Panc1 (cell line): ENCODE measurements around the gene LNPEP. TPM values are rescaled to one million over a fixed set of nuclear protein-coding genes. Genes with fewer than 3 reads are reported as not detected.
A peak's percentile ranks its signal among the peaks of the same experiment; 100 is the strongest.

Experiments used
- ATAC-seq: fragments of 200-7000 bp; cut with Tn5 transposase; 2 replicates; pipeline ENCODE4 v1.9.1; 2020; ENCODE audit warnings: mild to moderate bottlenecking, moderate library complexity
- BruUV-seq: library from RNA; stranded (reverse); fragments of 400-500 nt; replicated peaks from 2 replicates; lab custom pipeline; 2021; lab: Mats Ljungman, UMichigan
- CTCF ChIA-PET: fragments of 300-600 bp; sonication (Branson Sonifier 250); formaldehyde crosslinking; loops from one replicate; lab custom pipeline; 2022; ENCODE audit warnings: antibody characterized with exemption; lab: Charles Lee
- POLR2A ChIA-PET: fragments of 300-600 bp; sonication (Branson Sonifier 250); formaldehyde crosslinking; loops from one replicate; lab custom pipeline; 2022; ENCODE audit warnings: antibody characterized with exemption; lab: Charles Lee
- DNase-seq: peaks from one replicate; pipeline ENCODE4 v3.0.0-alpha.2; 2010; ENCODE audit warnings: low read depth, low spot score
- H3K27ac ChIP-seq: 2 replicates; pipeline ENCODE4 v1.5.1; 2011; ENCODE audit warnings: mild to moderate bottlenecking, low read length, inconsistent platforms
- H3K27me3 ChIP-seq: fragments of 200-500 bp; sonication (Bioruptor generic); 2 replicates; pipeline ENCODE4 v1.6.0; 2014; ENCODE audit warnings: low read length, inconsistent platforms; ENCODE audit not compliant: control insufficient read depth, insufficient read depth
- H3K36me3 ChIP-seq: fragments of 200-500 bp; sonication (Bioruptor generic); 2 replicates; pipeline ENCODE4 v1.5.1; 2014; ENCODE audit warnings: inconsistent platforms, mild to moderate bottlenecking, low read length, moderate library complexity; ENCODE audit not compliant: control insufficient read depth, insufficient read depth
- H3K4me1 ChIP-seq: 2 replicates; pipeline ENCODE4 v1.5.1; 2011; ENCODE audit warnings: inconsistent platforms, mild to moderate bottlenecking, low read length, moderate library complexity; ENCODE audit not compliant: control insufficient read depth, insufficient read depth
- H3K4me3 ChIP-seq, 2 experiments: 2 replicates each; pipeline ENCODE4 v1.5.1; 2011 to 2012; ENCODE audit warnings: low read depth in 2 of 2, low read length in 2 of 2, mild to moderate bottlenecking in 2 of 2, inconsistent platforms in 1 of 2, moderate library complexity in 1 of 2
- H3K9me3 ChIP-seq: fragments of 200-500 bp; sonication (Bioruptor generic); 2 replicates; pipeline ENCODE4 v1.5.1; 2014; ENCODE audit warnings: low read depth, mild to moderate bottlenecking, inconsistent platforms, low read length, moderate library complexity; ENCODE audit not compliant: control insufficient read depth, insufficient read depth
- POLR2AphosphoS5 ChIP-seq: IDR thresholded peaks from 2 replicates; pipeline ENCODE4 v1.6.1; 2012; ENCODE audit warnings: mild to moderate bottlenecking, low read depth, low read length, moderate library complexity
- REST ChIP-seq, 2 experiments: IDR thresholded peaks; 2 replicates each; pipeline ENCODE4 v1.6.1; 2011 to 2012; ENCODE audit warnings: low read depth in 2 of 2, control low read depth in 1 of 2, low read length in 1 of 2, mild to moderate bottlenecking in 1 of 2, moderate library complexity in 1 of 2; ENCODE audit not compliant: insufficient read depth in 1 of 2
- SIN3A ChIP-seq: IDR thresholded peaks from 2 replicates; pipeline ENCODE4 v1.6.1; 2012; ENCODE audit warnings: low read depth, mild to moderate bottlenecking, low read length, moderate library complexity, borderline replicate concordance; ENCODE audit not compliant: insufficient read depth
- TCF7L2 ChIP-seq: IDR thresholded peaks from 2 replicates; pipeline ENCODE4 v1.6.1; 2011; ENCODE audit warnings: mild to moderate bottlenecking, low read depth, low read length, inconsistent platforms
- in situ Hi-C: cut with HindIII; loops from 2 replicates; pipeline ENCODE4 v1.10.0; 2016; ENCODE audit warnings: low sequenced_read_pairs, low pct_unique_long_range_greater_than_20kb
- intact Hi-C: fragments of 100-400 bp; cut with micrococcal nuclease; formaldehyde crosslinking; loops from one replicate; pipeline ENCODE4 v1.10.0; 2022; ENCODE audit not compliant: unreplicated experiment
- total RNA-seq: library from RNA; stranded (reverse); gene quantifications from one replicate; pipeline ENCODE4 v1.2.1, GENCODE V29; 2021; ENCODE audit not compliant: unreplicated experiment
- TF ChIP-seq, protein P1 (sequence below): fragments of 450-650 bp; IDR thresholded peaks from 2 replicates; pipeline ENCODE4 v1.5.1; 2017; ENCODE audit warnings: mild to moderate bottlenecking

LNPEP gene
- total RNA-seq, 1 experiment from 2014 or later = 46.6 TPM

GRCh38 chr5:96968074-96968473 lies 32.2 kb downstream of the LNPEP start:
- Histone ChIP-seq H3K27ac (no peak overlapping the region), H3K4me1 (peaks cover 14% of the 10 kb centered on the region), H3K27me3 (no peaks in the 10 kb centered on the region), H3K9me3 (no peaks in the 10 kb centered on the region), H3K36me3 (no peaks in the 10 kb centered on the region), H3K4me3 (no peak overlapping the region)
- DNase-seq (no peak), ATAC-seq (peak; percentile 84)
- intact Hi-C loops (no loop called here), in situ Hi-C loops (no loop called here)
- TF ChIP-seq TCF7L2 (no peak), REST (IDR thresholded peaks at IDR 0.05; ENCODE audit: insufficient read depth in 1 of 2, low read depth in 2 of 2, low read length in 1 of 2) (no peak), SIN3A (no peak), POLR2AphosphoS5 (no peak)
- TF ChIP-seq, protein P1, sequence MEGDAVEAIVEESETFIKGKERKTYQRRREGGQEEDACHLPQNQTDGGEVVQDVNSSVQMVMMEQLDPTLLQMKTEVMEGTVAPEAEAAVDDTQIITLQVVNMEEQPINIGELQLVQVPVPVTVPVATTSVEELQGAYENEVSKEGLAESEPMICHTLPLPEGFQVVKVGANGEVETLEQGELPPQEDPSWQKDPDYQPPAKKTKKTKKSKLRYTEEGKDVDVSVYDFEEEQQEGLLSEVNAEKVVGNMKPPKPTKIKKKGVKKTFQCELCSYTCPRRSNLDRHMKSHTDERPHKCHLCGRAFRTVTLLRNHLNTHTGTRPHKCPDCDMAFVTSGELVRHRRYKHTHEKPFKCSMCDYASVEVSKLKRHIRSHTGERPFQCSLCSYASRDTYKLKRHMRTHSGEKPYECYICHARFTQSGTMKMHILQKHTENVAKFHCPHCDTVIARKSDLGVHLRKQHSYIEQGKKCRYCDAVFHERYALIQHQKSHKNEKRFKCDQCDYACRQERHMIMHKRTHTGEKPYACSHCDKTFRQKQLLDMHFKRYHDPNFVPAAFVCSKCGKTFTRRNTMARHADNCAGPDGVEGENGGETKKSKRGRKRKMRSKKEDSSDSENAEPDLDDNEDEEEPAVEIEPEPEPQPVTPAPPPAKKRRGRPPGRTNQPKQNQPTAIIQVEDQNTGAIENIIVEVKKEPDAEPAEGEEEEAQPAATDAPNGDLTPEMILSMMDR = no peak
- BruUV-seq = no TSS peak
- ChIA-PET POLR2A (no interaction called here), CTCF (no interaction called here)

- no peaks in the 10 kb centered on the region for H3K9me3 ChIP-seq
- BruUV-seq = no TSS peak
- ATAC-seq (peak; percentile 69; the same call in 1 of the 2 replicates), DNase-seq (no peak)
- no peak overlapping the region for H3K27ac ChIP-seq
- ChIA-PET POLR2A (no interaction called here), CTCF (no interaction called here)
- in situ Hi-C loops = no loop called here
- H3K36me3 ChIP-seq = no peaks in the 10 kb centered on the region
- H3K4me3 ChIP-seq = no peak overlapping the region
- intact Hi-C loops = no loop called here
- no peaks in the 10 kb centered on the region for H3K27me3 ChIP-seq
- peaks cover 14% of the 10 kb centered on the region for H3K4me1 ChIP-seq
- TF ChIP-seq, protein P1 = no peak
- TF ChIP-seq POLR2AphosphoS5 = no peak
These were observed 32.7 kb downstream of the LNPEP start for GRCh38 chr5:96968614-96969013.
